Panc1 (cell line): Measurements from ENCODE around the gene CYB5R2. TPM values are rescaled to one million over a fixed set of nuclear protein-coding genes. Genes with fewer than 3 reads are reported as not detected.

Experiments used
- ATAC-seq: fragments of 200-7000 bp; cut with Tn5 transposase; 2 replicates; pipeline ENCODE4 v1.9.1; 2020; ENCODE audit warnings: mild to moderate bottlenecking, moderate library complexity
- BruUV-seq: library from RNA; stranded (reverse); fragments of 400-500 nt; replicated peaks from 2 replicates; lab custom pipeline; 2021; lab: Mats Ljungman, UMichigan
- CTCF ChIA-PET: fragments of 300-600 bp; sonication (Branson Sonifier 250); formaldehyde crosslinking; loops from one replicate; lab custom pipeline; 2022; ENCODE audit warnings: antibody characterized with exemption; lab: Charles Lee
- POLR2A ChIA-PET: fragments of 300-600 bp; sonication (Branson Sonifier 250); formaldehyde crosslinking; loops from one replicate; lab custom pipeline; 2022; ENCODE audit warnings: antibody characterized with exemption; lab: Charles Lee
- DNase-seq: peaks from one replicate; pipeline ENCODE4 v3.0.0-alpha.2; 2010; ENCODE audit warnings: low read depth, low spot score
- H3K27ac ChIP-seq: 2 replicates; pipeline ENCODE4 v1.5.1; 2011; ENCODE audit warnings: mild to moderate bottlenecking, low read length, inconsistent platforms
- H3K27me3 ChIP-seq: fragments of 200-500 bp; sonication (Bioruptor generic); 2 replicates; pipeline ENCODE4 v1.6.0; 2014; ENCODE audit warnings: low read length, inconsistent platforms; ENCODE audit not compliant: control insufficient read depth, insufficient read depth
- H3K36me3 ChIP-seq: fragments of 200-500 bp; sonication (Bioruptor generic); 2 replicates; pipeline ENCODE4 v1.5.1; 2014; ENCODE audit warnings: inconsistent platforms, mild to moderate bottlenecking, low read length, moderate library complexity; ENCODE audit not compliant: control insufficient read depth, insufficient read depth
- H3K4me1 ChIP-seq: 2 replicates; pipeline ENCODE4 v1.5.1; 2011; ENCODE audit warnings: inconsistent platforms, mild to moderate bottlenecking, low read length, moderate library complexity; ENCODE audit not compliant: control insufficient read depth, insufficient read depth
- H3K4me3 ChIP-seq, 2 experiments: 2 replicates each; pipeline ENCODE4 v1.5.1; 2011 to 2012; ENCODE audit warnings: low read depth in 2 of 2, low read length in 2 of 2, mild to moderate bottlenecking in 2 of 2, inconsistent platforms in 1 of 2, moderate library complexity in 1 of 2
- H3K9me3 ChIP-seq: fragments of 200-500 bp; sonication (Bioruptor generic); 2 replicates; pipeline ENCODE4 v1.5.1; 2014; ENCODE audit warnings: low read depth, mild to moderate bottlenecking, inconsistent platforms, low read length, moderate library complexity; ENCODE audit not compliant: control insufficient read depth, insufficient read depth
- CTCF ChIP-seq: fragments of 450-650 bp; IDR thresholded peaks from 2 replicates; pipeline ENCODE4 v1.5.1; 2017; ENCODE audit warnings: mild to moderate bottlenecking
- POLR2AphosphoS5 ChIP-seq: IDR thresholded peaks from 2 replicates; pipeline ENCODE4 v1.6.1; 2012; ENCODE audit warnings: mild to moderate bottlenecking, low read depth, low read length, moderate library complexity
- SIN3A ChIP-seq: IDR thresholded peaks from 2 replicates; pipeline ENCODE4 v1.6.1; 2012; ENCODE audit warnings: low read depth, mild to moderate bottlenecking, low read length, moderate library complexity, borderline replicate concordance; ENCODE audit not compliant: insufficient read depth
- TCF7L2 ChIP-seq: IDR thresholded peaks from 2 replicates; pipeline ENCODE4 v1.6.1; 2011; ENCODE audit warnings: mild to moderate bottlenecking, low read depth, low read length, inconsistent platforms
- in situ Hi-C: cut with HindIII; loops from 2 replicates; pipeline ENCODE4 v1.10.0; 2016; ENCODE audit warnings: low sequenced_read_pairs, low pct_unique_long_range_greater_than_20kb
- intact Hi-C: fragments of 100-400 bp; cut with micrococcal nuclease; formaldehyde crosslinking; loops from one replicate; pipeline ENCODE4 v1.10.0; 2022; ENCODE audit not compliant: unreplicated experiment
- total RNA-seq: library from RNA; stranded (reverse); gene quantifications from one replicate; pipeline ENCODE4 v1.2.1, GENCODE V29; 2021; ENCODE audit not compliant: unreplicated experiment
- TF ChIP-seq, protein P1 (sequence below), 2 experiments: IDR thresholded peaks; 2 replicates each; pipeline ENCODE4 v1.6.1; 2011 to 2012; ENCODE audit warnings: low read depth in 2 of 2, control low read depth in 1 of 2, low read length in 1 of 2, mild to moderate bottlenecking in 1 of 2, moderate library complexity in 1 of 2; ENCODE audit not compliant: insufficient read depth in 1 of 2

Gene CYB5R2
- total RNA-seq, 1 experiment from 2014 or later, result 46.3 TPM

DNA sequence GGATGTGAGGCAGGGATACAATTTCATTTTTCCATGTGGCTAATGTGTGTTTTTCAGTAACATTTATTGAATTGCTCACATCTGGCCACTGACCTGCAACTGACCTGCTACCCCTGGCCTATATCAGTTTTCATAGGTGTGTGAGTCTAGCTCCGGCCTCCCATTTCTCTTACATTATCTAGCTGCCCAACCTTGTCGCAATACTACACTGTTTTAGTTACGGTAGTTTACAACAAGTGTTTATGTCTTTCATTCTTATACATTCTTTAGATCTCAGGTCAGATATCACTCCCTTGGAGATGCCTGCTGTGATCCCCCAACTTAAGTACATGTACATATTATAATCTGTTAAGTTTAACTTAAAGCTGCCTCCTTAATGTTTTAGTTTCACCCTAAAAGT, 2.3 kb upstream of the CYB5R2 start:
- Histone ChIP-seq H3K9me3 (no peaks in the 10 kb centered on the region), H3K36me3 (no peaks in the 10 kb centered on the region), H3K27ac (no peak overlapping the region), H3K4me3 (no peak overlapping the region), H3K27me3 (peaks cover 3% of the 10 kb centered on the region; the same call in 1 of the 2 replicates), H3K4me1 (peaks cover 14% of the 10 kb centered on the region; the same call in 1 of the 2 replicates)
- intact Hi-C loops (no loop called here), in situ Hi-C loops (no loop called here)
- CTCF ChIA-PET, result no interaction called here
- POLR2A ChIA-PET, result no interaction called here
- DNase-seq (no peak), ATAC-seq (no peak)
- BruUV-seq, result no TSS peak
- TF ChIP-seq SIN3A (no peak), CTCF (no peak), POLR2AphosphoS5 (no peak), TCF7L2 (no peak)
- TF ChIP-seq, protein P1, sequence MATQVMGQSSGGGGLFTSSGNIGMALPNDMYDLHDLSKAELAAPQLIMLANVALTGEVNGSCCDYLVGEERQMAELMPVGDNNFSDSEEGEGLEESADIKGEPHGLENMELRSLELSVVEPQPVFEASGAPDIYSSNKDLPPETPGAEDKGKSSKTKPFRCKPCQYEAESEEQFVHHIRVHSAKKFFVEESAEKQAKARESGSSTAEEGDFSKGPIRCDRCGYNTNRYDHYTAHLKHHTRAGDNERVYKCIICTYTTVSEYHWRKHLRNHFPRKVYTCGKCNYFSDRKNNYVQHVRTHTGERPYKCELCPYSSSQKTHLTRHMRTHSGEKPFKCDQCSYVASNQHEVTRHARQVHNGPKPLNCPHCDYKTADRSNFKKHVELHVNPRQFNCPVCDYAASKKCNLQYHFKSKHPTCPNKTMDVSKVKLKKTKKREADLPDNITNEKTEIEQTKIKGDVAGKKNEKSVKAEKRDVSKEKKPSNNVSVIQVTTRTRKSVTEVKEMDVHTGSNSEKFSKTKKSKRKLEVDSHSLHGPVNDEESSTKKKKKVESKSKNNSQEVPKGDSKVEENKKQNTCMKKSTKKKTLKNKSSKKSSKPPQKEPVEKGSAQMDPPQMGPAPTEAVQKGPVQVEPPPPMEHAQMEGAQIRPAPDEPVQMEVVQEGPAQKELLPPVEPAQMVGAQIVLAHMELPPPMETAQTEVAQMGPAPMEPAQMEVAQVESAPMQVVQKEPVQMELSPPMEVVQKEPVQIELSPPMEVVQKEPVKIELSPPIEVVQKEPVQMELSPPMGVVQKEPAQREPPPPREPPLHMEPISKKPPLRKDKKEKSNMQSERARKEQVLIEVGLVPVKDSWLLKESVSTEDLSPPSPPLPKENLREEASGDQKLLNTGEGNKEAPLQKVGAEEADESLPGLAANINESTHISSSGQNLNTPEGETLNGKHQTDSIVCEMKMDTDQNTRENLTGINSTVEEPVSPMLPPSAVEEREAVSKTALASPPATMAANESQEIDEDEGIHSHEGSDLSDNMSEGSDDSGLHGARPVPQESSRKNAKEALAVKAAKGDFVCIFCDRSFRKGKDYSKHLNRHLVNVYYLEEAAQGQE (IDR thresholded peaks at IDR 0.05; ENCODE audit: insufficient read depth in 1 of 2, low read depth in 2 of 2, low read length in 1 of 2), result no peak

DNA sequence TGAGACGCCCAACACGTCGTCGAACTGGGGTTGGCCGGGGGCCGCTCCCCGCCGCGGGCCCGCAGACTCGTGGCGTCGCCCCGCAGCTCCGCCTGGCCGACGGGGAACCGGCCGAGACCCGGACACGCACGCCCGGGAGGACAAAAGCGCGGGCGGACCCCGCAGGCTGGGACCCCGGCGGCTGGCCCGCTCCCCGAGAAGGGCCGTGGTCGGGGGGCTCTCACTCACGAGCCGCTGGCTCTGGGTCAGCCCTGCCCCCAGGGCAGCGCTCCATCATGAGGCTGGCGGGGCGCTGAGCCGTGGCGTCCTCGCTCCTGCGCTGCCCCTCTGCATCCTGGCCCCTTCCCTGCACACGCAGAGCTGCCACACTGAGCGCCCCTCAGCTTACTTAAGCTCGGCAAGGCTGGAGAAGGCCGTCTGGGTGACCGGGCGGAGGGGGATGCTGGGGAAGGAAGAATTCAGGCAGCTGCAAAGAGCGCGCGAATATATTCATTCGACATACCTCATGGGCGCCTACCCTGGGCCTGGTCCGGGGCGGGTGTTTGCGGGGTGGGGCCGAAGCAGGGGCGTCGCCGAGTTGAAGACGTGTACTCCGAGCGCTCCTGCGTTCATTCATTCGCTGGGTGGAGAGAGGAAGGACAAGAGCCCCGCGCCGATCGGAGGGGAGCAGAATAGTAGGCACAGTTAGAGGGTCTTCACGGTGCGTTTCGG, 579 bp upstream of the CYB5R2 start:
- H3K4me3 ChIP-seq, result peak overlapping the region; percentile 49 to 55
- ATAC-seq, result peak; percentile 87
- POLR2A ChIA-PET, result no interaction called here
- peaks cover 3% of the 10 kb centered on the region; the same call in 1 of the 2 replicates for H3K27me3 ChIP-seq
- CTCF ChIA-PET, result no interaction called here
- in situ Hi-C loops, result no loop called here
- no TSS peak for BruUV-seq
- H3K27ac ChIP-seq, result peak overlapping the region; percentile 37; the same call in 1 of the 2 replicates
- intact Hi-C loops, result no loop called here
- no peak for DNase-seq
- H3K4me1 ChIP-seq, result peaks cover 14% of the 10 kb centered on the region; the same call in 1 of the 2 replicates
- no peak for TF ChIP-seq TCF7L2
- TF ChIP-seq CTCF, result no peak
- TF ChIP-seq POLR2AphosphoS5, result no peak
- TF ChIP-seq, protein P1 (IDR thresholded peaks at IDR 0.05; ENCODE audit: insufficient read depth in 1 of 2, low read depth in 2 of 2, low read length in 1 of 2), result no peak
- TF ChIP-seq SIN3A, result no peak
- no peaks in the 10 kb centered on the region for H3K36me3 ChIP-seq
- no peaks in the 10 kb centered on the region for H3K9me3 ChIP-seq
